ENCODE measurements around the gene GINM1.

Gene GINM1, protein sequence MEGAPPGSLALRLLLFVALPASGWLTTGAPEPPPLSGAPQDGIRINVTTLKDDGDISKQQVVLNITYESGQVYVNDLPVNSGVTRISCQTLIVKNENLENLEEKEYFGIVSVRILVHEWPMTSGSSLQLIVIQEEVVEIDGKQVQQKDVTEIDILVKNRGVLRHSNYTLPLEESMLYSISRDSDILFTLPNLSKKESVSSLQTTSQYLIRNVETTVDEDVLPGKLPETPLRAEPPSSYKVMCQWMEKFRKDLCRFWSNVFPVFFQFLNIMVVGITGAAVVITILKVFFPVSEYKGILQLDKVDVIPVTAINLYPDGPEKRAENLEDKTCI

DNA sequence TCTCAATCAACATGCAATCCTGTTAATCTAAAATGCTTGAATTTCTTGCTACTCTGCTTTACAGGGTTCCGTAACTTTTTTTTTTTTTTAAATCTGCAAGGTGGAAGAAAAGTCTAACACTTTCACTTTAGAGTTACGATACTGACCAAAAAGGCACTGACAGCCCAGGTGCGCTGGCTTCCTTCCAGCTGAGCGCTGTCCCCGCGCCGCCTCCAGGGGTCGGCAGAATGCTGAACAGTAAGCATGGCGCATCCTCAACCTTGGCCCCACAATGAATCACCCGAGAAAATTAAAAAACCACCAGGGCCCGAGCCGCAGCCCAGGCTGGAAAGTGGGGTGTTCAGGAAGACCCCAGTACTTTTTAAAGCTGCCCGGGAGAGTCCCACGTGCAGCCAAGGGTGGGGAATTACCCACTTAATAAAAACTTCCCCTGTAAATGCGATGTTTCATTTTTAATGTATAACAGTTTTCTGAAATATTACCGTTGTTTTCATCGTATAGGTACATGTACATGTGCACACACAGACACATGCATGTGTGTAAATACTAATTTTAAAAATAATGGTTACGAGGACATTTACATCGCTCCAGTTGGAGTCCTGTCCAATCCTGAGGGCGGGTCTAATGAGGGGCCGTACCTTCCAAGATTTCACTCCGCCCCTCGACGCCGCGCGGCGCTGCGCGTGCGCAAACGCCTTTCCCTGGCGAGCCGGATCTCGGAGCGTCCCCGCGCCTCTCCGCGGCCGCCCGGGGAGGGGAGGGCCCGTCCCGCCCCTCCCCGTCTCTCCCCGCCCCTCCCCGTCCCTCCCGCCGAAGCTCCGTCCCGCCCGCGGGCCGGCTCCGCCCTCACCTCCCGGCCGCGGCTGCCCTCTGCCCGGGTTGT, at the start of gene GINM1:
TSS of gene GINM1 (plus strand) at position 849 of the 883 bp plus-strand sequence. CDS start 40 bp downstream, outside the sequence.
- peak; percentile 93 to 94 for DNase-seq

DNA sequence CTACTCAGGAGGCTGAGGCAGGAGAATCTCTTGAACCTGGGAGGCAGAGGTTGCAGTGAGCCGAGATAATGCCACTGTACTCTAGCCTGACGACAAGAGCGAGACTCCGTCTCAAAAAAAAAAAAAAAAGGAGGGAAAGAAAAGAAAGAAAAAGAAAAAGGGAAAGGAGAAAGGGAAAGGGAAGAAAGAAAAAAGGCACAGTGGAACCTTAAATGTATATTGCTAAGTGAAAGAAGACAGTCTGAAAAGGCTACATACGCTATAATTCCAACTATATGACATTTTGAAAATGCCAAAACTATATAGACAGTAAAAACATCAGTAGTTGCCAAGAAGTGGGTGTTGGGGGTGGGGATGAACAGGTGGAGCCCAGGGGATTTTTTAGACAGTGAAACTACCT, 36.5 kb upstream of the GINM1 start:
- no peak for DNase-seq

DNA sequence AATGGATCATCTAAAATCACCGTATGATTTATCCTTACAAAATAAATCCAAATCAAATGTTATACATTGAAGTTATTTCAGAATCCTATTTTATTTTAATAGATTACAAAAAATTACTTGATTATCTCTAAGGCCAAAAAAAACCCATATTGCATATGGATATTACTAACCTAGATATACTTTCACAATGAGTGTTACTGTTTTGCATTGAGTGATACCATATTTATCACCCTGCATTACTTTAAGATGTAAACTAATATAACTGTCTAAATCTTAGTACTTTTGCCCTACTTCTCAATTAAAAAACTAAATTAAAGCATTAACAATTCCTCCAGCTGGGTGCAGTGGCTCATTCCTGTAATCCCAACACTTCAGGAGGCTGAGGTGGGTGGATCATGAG, 31.4 kb upstream of the GINM1 start:
- DNase-seq: no peak

DNA sequence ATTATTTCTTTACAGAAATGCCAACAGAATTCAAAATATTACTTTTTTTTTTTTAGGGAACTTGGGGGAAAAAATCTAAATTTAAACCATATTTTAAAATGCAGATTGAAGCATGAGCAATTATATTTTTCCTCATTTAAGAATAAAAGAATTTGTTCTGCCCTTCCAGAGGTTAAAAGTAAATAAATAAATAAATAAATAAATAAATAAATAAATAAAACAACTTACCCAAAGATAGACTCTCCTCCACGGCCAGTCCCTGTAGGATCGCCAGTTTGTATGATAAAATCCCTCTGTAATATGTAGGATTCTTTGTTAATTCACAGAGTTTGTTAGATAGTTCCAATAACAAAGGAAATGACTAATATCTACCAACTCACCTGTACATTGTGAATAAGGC, 25.0 kb upstream of the GINM1 start:
- DNase-seq: no peak

DNA sequence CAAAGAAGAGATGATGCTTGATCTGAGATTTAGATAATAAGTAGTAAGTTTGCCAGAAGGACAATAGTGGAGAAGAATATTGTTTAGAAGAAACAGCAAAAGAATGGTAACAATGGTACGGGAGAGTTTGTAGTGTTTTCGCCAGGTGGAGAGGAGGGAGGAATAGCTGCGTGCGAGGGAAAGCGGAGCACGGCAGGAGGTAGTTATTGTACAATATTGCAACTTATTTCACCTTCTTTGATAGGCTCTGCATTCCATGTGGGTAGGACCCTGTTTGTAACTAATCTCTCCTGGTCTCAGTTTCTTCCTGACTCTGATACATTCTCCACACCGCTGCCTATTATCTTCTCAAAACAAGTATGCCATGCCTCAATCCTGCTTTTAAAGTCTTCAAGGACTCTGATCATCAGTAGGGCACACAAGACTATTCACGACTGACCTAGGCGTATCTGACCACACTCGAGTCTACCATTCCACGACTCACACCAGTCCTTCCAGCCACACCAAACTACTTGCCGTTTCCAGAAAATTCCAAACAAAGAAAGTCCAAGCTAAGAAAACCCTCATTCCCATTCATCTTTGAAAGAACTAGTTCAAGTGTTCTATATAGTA, 21.4 kb upstream of the GINM1 start:
- DNase-seq: no peak

DNA sequence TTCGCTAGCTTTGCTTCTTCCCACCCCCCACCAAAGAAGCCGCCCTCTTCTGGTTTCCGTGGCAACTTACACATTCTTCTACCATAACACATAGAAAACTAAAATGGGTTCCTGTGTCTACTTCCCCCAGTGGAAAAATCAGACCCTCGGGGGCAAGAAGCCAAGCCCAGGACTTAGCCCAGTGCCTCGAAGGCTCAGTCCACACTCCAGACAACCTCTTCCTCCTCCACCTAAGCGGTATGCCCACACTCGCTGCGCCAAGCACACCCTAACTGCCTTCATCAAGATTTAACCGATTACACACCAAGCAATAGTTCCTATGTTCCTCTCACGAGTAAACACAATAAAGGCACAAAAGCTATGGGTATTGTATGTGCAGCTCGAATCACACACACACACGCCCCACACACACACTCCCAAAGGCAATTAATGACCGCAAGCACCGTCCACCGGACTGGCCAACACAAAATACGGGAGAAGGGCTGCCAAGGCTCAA, 20.9 kb upstream of the GINM1 start:
- peak; percentile 34 to 61 for DNase-seq

DNA sequence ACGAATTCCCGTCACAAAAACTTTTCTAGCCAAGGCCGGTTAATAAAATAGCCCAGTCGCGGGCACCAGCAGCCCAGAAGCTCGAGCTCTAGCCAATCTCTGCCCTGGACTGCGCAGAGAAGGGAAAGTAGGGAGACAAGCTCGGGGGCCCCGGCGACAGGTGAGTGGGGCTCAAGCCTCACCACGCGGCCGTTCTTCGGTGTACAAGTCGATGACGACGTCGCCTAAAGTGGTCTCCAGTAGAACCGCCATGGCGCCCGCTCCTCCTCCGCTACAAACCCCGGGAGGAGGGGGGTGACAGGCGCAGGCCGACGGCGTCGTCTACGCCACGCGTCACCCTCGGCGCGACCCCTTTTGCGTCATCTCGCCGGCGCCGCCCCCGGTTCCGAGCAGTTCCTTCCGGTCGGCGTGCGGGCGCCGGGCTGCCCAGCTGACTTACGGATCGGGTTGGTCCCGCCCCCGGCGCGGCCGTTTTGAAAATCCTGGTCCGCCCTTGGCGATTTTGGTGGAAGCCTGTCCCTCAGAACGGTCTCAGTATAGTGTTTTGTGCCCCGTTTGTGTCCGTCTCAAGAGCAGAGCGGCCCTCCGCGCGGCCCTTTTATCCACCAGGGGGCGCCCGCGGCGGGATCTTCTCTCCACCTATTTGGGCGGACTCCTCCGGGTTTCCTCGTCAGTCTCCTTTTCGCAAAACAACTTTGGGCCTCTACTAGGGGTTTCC, 20.3 kb upstream of the GINM1 start, which contains the start of gene PPIL4:
TSS of gene PPIL4 (minus strand) at position 290 of the 718 bp plus-strand sequence. CDS start at position 252, 38 bp downstream.
- DNase-seq: peak; percentile 94 to 96

DNA sequence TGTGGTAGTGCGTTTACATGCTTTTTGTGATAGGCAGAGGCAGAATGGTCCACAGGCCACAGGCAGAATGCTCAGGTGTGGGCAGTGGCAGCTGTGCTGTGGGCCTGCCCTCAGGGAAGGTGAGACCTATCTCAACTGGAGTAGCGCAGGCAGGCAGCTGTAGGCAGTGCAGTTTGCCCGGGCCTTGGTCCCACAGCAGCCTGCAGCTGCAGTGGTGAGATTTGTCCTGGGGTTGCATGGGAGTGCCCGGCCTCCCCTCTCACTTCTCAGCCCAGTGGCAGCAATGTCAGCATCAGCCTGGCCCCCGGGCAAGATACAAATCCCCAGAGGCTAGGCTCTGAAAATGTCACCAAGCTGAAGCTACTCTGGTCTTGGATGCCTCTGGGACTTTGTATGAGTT, 14.3 kb upstream of the GINM1 start:
- DNase-seq: no peak

DNA sequence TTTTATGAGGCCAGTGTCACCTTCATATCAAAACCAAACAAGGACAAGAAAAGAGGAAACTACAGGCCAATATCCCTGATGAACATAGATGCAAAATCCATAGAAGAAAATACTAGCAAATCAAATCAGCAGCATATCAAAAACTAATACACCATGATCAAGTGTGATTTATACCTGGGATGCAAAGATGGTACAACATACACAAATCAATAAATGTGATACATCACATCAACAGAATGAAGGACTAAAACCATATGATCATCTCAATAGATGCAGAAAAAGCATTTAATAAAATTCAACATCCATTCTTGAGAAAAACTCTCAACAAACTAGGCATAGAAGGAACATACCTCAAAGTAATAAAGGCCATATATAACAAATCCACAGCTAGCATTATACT, 8.1 kb upstream of the GINM1 start:
- DNase-seq: no peak

DNA sequence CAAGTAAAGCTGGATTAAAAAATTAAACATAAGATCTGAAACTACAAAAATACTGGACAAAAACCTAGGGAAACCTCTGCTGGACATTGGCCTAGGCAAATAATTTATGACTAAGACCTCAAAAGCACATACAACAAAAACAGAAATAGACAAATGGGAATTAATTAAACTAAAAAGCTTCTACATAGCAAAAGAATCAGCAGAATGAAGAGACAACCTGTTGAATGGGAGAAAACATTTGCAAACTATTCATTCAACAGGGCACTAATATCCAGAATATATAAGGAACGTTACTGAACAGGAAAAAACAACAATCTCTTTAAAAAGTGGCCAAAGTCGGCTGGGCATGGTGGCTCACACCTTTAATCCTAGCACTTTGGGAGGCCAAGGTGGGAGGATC, 6.8 kb upstream of the GINM1 start:
- no peak for DNase-seq

DNA sequence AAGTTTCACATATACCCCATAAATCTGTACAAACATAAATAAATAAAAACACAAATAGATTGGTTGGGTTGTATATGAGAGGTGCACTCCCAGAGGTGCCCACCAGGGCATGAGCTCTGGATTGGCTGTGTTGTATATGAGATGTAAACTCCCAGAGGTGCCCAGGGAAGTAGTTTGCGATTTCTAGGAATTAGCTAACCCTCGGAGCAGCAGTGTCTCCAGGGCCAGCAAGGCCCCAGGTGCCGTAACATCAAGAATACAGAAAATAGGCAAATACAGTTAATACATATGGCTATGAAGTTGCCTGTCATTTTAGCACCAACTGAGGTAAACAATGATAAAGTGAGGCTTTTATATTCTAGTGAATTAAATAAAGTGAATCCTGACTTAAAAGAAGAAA, 5.4 kb upstream of the GINM1 start:
- DNase-seq: no peak

DNA sequence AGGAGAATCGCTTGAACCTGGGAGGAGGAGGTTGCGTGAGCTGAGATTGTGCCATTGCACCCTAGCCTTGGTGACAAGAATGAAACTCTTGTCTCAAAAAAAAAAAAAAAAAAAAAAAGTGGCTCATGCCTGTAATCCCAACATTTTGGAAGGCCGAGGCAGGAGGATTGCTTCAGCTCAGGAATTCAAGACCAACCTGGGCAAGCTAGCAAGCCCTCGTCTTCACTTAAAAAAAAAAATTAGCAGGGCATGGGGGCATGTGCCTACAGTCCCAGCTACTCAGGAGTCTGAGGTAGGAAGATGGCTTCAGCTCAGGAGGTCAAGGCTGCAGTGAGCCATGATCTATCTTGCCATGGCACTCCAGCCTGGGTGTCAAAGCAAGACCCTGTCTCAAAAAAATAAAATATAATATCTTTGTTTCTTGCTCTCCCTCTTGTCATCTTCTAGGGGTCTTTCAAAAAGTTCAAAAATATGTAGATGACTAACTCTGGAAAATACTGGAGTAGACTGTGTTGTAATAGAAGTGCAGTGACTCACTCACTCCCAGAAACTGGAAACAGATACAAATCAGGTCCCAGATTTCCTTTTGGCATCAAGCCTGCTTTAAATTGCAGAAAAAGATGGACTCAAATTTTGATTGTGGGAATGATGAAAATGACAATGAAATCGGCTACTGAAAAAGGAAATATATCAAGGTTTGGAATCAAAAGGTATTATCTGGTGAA, 2.8 kb upstream of the GINM1 start:
- DNase-seq: no peak

DNA sequence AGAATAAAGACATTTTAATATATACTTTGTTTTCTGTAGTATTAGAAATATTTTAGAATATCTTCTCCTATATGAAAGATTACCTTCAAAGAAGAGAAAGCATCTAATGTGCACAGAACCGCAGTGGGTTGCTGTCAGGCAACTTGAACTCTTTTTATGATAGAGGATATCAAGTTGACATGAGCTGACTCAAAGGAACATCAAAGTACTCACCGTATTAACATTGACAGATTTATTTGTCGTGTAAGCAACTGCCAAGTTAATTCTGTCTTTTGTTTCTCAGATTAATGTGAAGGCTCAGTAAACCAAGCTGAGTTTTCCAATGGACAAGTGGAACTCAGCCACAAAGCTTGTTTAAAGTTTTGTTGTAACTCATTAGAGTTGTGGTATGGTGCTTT, 2.2 kb upstream of the GINM1 start:
- no peak for DNase-seq

DNA sequence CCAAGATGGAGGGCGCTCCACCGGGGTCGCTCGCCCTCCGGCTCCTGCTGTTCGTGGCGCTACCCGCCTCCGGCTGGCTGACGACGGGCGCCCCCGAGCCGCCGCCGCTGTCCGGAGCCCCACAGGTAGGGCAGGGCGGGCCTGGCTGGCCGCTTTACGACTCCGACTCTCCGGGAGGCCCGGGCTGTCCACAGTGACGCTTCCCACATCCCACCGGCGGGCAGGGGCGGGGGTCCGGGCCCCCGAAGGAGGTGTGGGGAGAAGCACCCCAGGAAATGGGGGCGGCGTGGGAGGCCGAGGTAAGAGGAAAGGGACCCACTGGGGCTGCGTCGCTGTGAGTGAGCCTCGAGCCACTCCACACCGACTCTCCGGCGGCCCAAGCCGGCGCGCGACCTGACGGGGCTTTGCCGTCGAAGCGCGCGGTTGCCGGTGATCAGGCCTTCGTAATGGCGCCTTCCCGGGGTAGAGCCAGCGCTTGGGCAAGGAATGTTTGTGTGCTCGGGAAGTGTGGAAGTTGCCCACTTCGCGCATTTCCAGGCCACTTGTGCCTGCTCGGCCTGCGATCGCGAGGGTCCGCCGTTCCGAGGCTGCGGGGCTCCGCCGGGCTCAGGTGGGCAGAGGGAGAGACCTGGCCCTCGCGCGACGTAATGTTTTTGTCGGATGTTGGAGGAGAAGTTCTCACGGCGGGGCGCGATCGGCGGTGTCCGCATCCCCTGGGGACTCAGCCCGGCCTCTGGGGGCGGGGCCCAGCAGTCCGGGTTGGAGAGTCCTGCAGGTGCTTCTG, 427 bp downstream of the GINM1 start:
- peak; percentile 51 to 62 for DNase-seq

DNA sequence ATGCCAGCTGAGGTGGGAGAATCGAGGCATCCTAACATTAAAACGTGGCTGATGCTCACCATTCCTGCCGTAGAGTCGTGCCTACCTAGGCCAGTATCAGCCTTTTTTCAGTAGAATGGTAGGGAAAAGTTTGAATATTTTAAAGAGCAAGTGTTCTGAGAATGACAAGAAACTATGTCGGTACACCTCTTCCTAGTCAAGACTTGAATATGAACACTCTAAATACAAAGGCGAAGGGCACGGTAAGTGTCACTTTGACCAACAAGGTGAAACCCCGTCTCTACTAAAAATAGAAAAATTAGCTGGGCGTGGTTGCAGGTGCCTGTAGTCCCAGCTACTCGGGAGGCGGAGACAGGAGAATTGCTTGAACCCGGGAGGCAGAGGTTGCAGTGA, 1.0 kb downstream of the GINM1 start:
- DNase-seq: no peak

DNA sequence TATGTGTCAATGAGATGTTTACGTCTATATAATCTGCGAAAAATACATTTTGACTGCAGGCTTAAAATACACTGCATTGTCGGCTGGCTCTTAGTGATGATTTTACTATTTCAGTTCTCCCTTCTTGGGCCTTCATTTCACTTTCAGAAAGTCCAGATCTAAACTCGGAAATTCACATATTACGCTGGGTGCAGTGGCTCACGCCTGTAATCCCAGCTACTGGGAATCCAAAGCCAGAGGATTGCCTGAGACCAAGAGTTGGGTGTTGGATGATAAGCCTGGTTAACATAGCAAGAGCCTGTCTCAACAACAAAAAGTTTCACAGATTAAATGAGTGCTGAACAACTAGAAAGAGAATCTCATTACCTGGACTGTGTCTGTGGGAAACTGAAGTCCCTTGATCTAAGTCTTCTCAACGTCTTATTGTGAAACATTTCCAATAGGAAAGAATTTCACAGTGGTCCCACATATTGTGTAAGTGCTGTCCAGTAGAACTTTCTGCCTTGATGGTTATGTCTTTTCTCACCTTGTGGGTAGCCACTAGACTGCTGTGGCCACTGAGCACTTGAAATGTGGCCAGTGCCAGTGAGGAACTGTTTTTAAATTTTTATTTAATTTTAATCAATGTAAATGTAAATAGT, 1.9 kb downstream of the GINM1 start:
- no peak for DNase-seq

DNA sequence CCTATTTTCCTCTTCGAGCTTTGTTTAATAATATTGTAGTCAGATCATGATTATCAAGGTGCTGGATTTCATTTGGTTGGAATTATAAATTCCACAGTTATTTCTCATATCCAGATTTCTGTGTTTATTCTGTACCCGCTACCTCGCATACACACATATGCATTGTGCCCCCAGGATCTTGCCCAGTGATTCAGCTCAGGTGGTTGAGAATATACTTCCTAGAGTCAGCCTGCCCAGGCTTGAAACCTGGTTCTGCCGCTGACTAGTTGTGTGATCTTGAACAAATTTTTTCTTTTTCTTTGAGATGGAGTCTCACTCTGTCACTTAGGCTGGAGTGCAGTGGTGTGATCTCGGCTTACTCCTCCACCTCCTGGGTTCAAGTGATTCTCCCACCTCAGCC, 14.7 kb downstream of the GINM1 start:
- no peak for DNase-seq

DNA sequence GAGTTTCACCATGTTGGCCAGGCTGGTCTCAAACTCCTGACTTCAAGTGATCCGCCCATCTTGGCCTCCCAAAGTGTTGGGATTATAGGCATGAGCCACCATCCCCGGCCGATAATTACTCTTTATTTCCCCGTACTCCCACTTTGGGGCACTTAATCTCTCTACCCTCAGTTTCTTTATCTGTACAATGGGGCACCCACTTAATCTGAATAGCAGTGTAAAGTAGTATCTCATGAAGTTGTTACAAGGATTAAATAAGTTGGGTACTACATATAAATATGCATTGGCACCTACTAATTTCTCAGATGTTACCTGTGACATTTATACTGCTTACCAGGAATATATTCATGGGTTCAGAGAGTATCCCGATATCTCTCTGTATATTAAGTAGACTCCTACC, 15.2 kb downstream of the GINM1 start:
- DNase-seq: no peak

DNA sequence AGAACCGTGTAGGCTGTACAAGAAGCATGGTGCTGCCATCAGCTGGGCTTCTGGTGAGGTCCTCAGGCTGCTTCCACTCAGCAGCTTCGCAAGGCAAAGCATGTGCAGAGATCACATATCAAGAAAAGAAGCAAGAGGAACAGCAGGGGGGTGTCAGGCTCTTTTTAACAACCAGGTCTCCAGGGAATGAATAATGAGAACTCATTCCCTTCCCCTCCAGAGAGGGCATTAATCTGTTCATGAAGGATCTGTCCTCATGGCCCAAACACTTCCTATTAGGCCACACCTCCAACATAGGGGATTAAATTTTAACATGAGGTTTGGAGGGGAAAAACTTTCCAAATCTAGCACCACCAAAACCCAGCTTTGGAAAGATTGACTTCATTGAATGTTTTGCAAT, 20.0 kb downstream of the GINM1 start:
- no peak for DNase-seq

DNA sequence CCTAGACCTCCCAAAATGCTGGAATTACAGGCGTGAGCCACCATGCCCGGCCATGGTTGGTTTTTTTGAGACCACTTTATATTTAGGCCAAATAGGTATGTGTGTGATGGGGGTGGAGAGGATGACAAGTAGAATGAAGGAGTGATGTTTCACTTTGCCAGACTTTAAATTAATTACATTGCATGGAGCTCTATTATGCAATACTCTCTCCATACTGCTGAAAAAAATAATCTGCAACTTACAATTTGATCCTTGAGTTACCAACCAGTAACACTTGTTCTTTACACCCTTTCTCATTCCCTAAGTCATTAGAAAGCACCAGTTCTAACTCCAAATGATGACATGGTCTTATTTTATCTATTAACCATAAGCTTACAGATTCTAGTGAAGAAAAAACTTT, 26.8 kb downstream of the GINM1 start:
- no peak for DNase-seq

DNA sequence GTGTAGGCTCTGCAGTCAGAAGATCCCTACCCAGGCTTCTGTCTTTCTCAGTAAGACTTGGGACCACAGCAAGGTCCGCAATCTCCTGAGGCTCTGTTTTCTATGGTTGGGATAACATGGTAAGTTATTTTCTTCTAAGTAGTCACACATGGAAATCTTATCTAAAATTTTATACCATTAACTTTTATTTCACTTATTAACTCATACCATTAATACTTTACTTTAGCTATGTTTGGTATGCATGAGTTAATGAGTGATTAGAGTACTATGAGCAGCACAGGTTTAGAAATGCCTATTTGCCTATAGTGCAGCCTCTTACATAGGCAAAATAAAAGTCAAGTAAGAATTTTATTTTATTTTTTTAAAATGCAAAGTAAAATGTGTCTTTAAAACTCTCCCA, 27.2 kb downstream of the GINM1 start:
- DNase-seq: no peak

All from stimulated activated CD4-positive, alpha-beta T cell treated with anti-CD3 and anti-CD28 coated beads, Interleukin-4, amount 100 ng/mL, for 4 hours (primary cell).